Measurements from ENCODE around the gene TCF15. TPM values are rescaled to one million over a fixed set of nuclear protein-coding genes. Genes with fewer than 3 reads are reported as not detected.

The TCF15 gene
- total RNA-seq, 2 donors from 2014 or later: not detected

DNA sequence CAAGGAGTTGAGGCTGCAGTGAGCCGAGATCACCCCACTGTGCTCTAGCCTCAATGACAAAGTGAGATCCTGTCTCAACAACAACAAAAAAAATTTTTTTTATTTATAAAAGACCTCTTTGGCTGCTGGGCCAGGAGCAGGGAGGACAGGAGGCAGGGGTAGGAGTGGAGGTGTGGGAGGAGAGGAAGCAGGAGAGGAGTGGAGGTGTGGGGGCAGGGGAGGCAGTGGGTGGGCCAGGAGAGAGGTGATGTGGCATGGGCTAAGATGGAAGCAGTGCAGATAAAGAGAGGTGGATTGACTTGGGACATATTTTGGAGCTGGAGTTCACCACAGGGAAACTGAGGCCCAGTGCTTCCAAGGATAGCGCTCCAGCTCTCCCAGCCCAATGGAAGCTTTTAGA lies 53.1 kb downstream of the TCF15 start:
- peaks cover 6% of the 10 kb centered on the region for H3K36me3 Mint-ChIP-seq (ENCODE audit: low read depth)
- H3K4me1 Mint-ChIP-seq: peaks cover 5% of the 10 kb centered on the region
- H3K4me3 Mint-ChIP-seq: no peak overlapping the region
- peaks cover 69% of the 10 kb centered on the region for H3K27me3 Mint-ChIP-seq
- ATAC-seq (no peak), DNase-seq (no peak)
- H3K9me3 ChIP-seq (ENCODE audit: control insufficient read depth, low read length, poor library complexity, severe bottlenecking): no peaks in the 10 kb centered on the region
- H3K27ac Mint-ChIP-seq: no peak overlapping the region

DNA sequence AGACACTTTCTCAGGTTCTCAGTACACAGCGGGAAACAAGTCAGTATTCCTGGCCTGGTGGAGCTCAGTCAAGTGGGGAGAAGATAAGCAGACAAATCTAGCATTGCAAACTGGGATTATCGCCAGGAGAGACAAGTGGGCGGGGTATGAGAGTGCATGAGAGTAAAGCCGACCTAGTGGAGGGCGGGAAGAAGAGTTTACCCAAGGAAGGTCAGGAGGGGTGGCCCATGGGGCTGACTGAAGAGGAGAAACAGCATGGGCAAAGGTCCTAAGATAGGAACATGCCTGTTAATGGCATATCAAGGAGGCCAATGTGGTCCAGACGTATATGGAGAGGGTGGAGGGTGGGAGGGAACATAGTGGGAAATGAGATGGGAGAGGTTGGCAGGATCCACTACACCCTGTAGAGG lies 54.1 kb downstream of the TCF15 start:
- peaks cover 2% of the 10 kb centered on the region for H3K4me1 Mint-ChIP-seq
- H3K9me3 ChIP-seq (ENCODE audit: control insufficient read depth, low read length, poor library complexity, severe bottlenecking): no peaks in the 10 kb centered on the region
- no peak for DNase-seq
- H3K27me3 Mint-ChIP-seq: peaks cover 73% of the 10 kb centered on the region
- H3K36me3 Mint-ChIP-seq (ENCODE audit: low read depth): peaks cover 8% of the 10 kb centered on the region
- no peak overlapping the region for H3K27ac Mint-ChIP-seq
- H3K4me3 Mint-ChIP-seq: no peak overlapping the region
- no peak for ATAC-seq

Other genes with a start within 250 kb of the TCF15 start
- 1 to 10 TPM; 1.8 to 3.3 TPM for gene TRIB3, start 229.5 kb downstream of the TCF15 start, total RNA-seq
- 10 to 100 TPM; 62.1 to 72.7 TPM for gene RBCK1, start 202.0 kb downstream of the TCF15 start, total RNA-seq
- 10 to 100 TPM; 20.6 to 29.4 TPM for gene TBC1D20, start 147.8 kb downstream of the TCF15 start, total RNA-seq
- 10 to 100 TPM; 63.8 to 69.0 TPM for gene CSNK2A1, start 66.5 kb downstream of the TCF15 start, total RNA-seq
- 1 to 10 TPM; 2.9 to 3.5 TPM for gene SRXN1, start 42.9 kb upstream of the TCF15 start, total RNA-seq
- not detected for gene SCRT2, start 65.5 kb upstream of the TCF15 start, total RNA-seq
- gene SLC52A3, start 158.2 kb upstream of the TCF15 start, total RNA-seq: not detected
- 10 to 100 TPM; 14.1 to 35.1 TPM for gene FAM110A, start 223.4 kb upstream of the TCF15 start, total RNA-seq